T-helper 2 cell treated with Interferon-gamma antibody and Interleukin-4, amounts not matched to agents 100 ng/mL and 5 ng/mL, for 36 hours (primary cell): Measurements from ENCODE around the gene KCNJ6. TPM values are rescaled to one million over a fixed set of nuclear protein-coding genes. Genes with fewer than 3 reads are reported as not detected.
"Not testable (repeated sequence)": the region's sequence is repeated elsewhere in the genome, so short reads cannot be mapped to it uniquely, and the experiment has no call there.

ENCODE experiments used
- intact Hi-C: fragments of 100-400 bp; cut with micrococcal nuclease; formaldehyde crosslinking; loops from one replicate; pipeline ENCODE4 v1.15.1; 2023
- total RNA-seq: library from RNA; stranded (reverse); gene quantifications from 2 replicates; pipeline ENCODE4 v1.2.3, GENCODE V29; 2022

Gene KCNJ6
- total RNA-seq, 1 donor from 2014 or later, result not detected

- intact Hi-C loops, result no loop called here
Measured at GRCh38 chr21:37780991-37781983, 135.0 kb downstream of the KCNJ6 start.

GRCh38 chr21:37771181-37771580, 145.1 kb downstream of the KCNJ6 start:
- intact Hi-C loops, result no loop called here

GRCh38 chr21:37770461-37770860, 145.8 kb downstream of the KCNJ6 start:
- intact Hi-C loops, result no loop called here

GRCh38 chr21:37769656-37770055, 146.6 kb downstream of the KCNJ6 start:
- intact Hi-C loops, result no loop called here

GRCh38 chr21:37767984-37768383, 148.3 kb downstream of the KCNJ6 start:
- intact Hi-C loops, result no loop called here

GRCh38 chr21:37766129-37766528, 150.1 kb downstream of the KCNJ6 start:
- intact Hi-C loops, result no loop called here

- intact Hi-C loops, result no loop called here
Measured at GRCh38 chr21:37765221-37765900, 150.9 kb downstream of the KCNJ6 start.

GRCh38 chr21:37764691-37765090, 151.6 kb downstream of the KCNJ6 start:
- intact Hi-C loops, result no loop called here

- intact Hi-C loops, result no loop called here
Measured at GRCh38 chr21:37763298-37763697, 153.0 kb downstream of the KCNJ6 start.

GRCh38 chr21:37762606-37763005, 153.7 kb downstream of the KCNJ6 start:
- intact Hi-C loops, result no loop called here

GRCh38 chr21:37761406-37761805, 154.9 kb downstream of the KCNJ6 start:
- intact Hi-C loops, result not testable (repeated sequence)

- intact Hi-C loops, result no loop called here
Measured at GRCh38 chr21:37759777-37760176, 156.5 kb downstream of the KCNJ6 start.

- intact Hi-C loops, result no loop called here
Measured at GRCh38 chr21:37758982-37759381, 157.3 kb downstream of the KCNJ6 start.

GRCh38 chr21:37757606-37758376, 158.5 kb downstream of the KCNJ6 start:
- intact Hi-C loops, result no loop called here

GRCh38 chr21:37753122-37753599, 163.1 kb downstream of the KCNJ6 start:
- intact Hi-C loops, result no loop called here

GRCh38 chr21:37751268-37751975, 164.8 kb downstream of the KCNJ6 start:
- intact Hi-C loops, result no loop called here

- intact Hi-C loops, result no loop called here
Measured at GRCh38 chr21:37749132-37749531, 167.1 kb downstream of the KCNJ6 start.

GRCh38 chr21:37748351-37748750, 167.9 kb downstream of the KCNJ6 start:
- intact Hi-C loops, result no loop called here

GRCh38 chr21:37746849-37747248, 169.4 kb downstream of the KCNJ6 start:
- intact Hi-C loops, result no loop called here

- intact Hi-C loops, result no loop called here
Measured at GRCh38 chr21:37744551-37744950, 171.7 kb downstream of the KCNJ6 start.

- intact Hi-C loops, result no loop called here
Measured at GRCh38 chr21:37742532-37742931, 173.7 kb downstream of the KCNJ6 start.
